Calu3 (cell line): ENCODE measurements around the gene CNN3. TPM values are rescaled to one million over a fixed set of nuclear protein-coding genes. Genes with fewer than 3 reads are reported as not detected.

Experiments used
- BruUV-seq: library from RNA; stranded (reverse); fragments of 400-500 nt; replicated peaks from 2 replicates; lab custom pipeline; 2021; lab: Mats Ljungman, UMichigan
- CTCF ChIA-PET: fragments of 300-600 bp; sonication (Branson Sonifier 250); formaldehyde crosslinking; loops from one replicate; lab custom pipeline; 2022; ENCODE audit warnings: antibody characterized with exemption; lab: Charles Lee
- DNase-seq: peaks from one replicate; pipeline ENCODE4 v3.0.0; 2022
- H3K27ac Mint-ChIP-seq: one replicate; pipeline ENCODE4 v1.8.0; 2022; ENCODE audit warnings: mixed read lengths; ENCODE audit not compliant: unreplicated experiment
- H3K27me3 Mint-ChIP-seq: one replicate; pipeline ENCODE4 v1.8.0; 2022; ENCODE audit warnings: mixed read lengths; ENCODE audit not compliant: unreplicated experiment
- H3K36me3 Mint-ChIP-seq: one replicate; pipeline ENCODE4 v1.8.0; 2022; ENCODE audit warnings: mild to moderate bottlenecking, moderate library complexity, mixed read lengths; ENCODE audit not compliant: insufficient read depth, unreplicated experiment
- H3K4me1 Mint-ChIP-seq: one replicate; pipeline ENCODE4 v1.8.0; 2022; ENCODE audit warnings: mild to moderate bottlenecking, low read depth, mixed read lengths; ENCODE audit not compliant: unreplicated experiment
- H3K4me3 Mint-ChIP-seq: one replicate; pipeline ENCODE4 v1.8.0; 2022; ENCODE audit warnings: mild to moderate bottlenecking, low read depth, moderate library complexity, mixed read lengths; ENCODE audit not compliant: unreplicated experiment
- H3K9me3 Mint-ChIP-seq: one replicate; pipeline ENCODE4 v1.8.0; 2022; ENCODE audit warnings: low read depth, mixed read lengths; ENCODE audit not compliant: unreplicated experiment
- CTCF ChIP-seq: fragments of 200-600 bp; IDR thresholded peaks from one replicate; pipeline ENCODE4 v1.8.0; 2022; ENCODE audit warnings: antibody characterized with exemption; ENCODE audit not compliant: unreplicated experiment
- intact Hi-C: fragments of 100-400 bp; cut with micrococcal nuclease; formaldehyde crosslinking; loops from one replicate; pipeline ENCODE4 v1.10.0; 2022; ENCODE audit not compliant: unreplicated experiment
- total RNA-seq: library from RNA; stranded (reverse); gene quantifications from 2 replicates; pipeline ENCODE4 v1.2.3, GENCODE V29; 2022

CNN3 gene
- total RNA-seq, 1 experiment from 2014 or later = 140 TPM

DNA sequence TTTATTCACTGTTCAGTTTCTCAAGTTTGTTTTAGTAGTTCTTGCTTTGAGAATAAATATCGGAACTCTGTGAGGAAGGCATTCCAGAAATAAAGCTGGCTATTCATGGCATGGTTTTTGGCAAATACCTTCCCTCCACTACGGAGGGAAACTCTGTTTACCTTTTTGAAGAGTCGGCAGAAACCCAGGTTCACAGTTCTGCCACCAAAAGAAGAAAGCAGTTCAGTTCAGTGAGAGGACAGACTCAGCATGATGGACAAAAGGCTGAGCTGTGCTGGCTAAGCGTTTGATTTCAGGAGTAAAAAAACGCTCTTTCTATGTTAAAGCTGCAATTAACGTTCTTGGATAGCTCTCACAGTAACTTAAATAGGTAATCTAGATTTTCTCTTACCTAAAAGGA lies 42.4 kb downstream of the CNN3 start:
- Mint-ChIP-seq H3K9me3 (no peaks in the 10 kb centered on the region), H3K4me3 (no peak overlapping the region), H3K36me3 (no peaks in the 10 kb centered on the region), H3K27me3 (no peaks in the 10 kb centered on the region), H3K27ac (no peak overlapping the region), H3K4me1 (no peaks in the 10 kb centered on the region)
- TF ChIP-seq CTCF = no peak
- CTCF ChIA-PET = no interaction called here
- BruUV-seq = no TSS peak
- no peak for DNase-seq
- intact Hi-C loops = no loop called here

DNA sequence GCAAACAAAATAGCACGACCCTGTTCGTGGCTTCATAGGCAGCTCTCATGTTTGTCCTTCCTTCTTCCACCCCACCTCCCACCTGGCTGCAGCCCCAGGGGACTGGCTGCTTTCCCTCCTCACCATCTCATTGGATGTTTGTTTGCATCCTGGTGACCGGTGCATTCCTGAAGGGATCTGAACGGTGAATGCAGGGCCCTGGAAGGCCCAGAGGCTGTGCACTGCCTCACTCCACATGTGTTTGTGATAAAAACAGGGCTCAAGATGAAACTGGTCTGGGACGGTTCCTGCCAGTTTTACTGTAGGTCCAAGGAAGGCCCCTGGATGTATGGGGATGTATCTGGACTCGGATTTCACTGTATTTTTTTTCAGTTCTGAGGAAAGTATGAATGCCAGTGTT lies 42.8 kb downstream of the CNN3 start:
- Mint-ChIP-seq H3K27ac (no peak overlapping the region), H3K27me3 (no peaks in the 10 kb centered on the region), H3K4me3 (no peak overlapping the region), H3K9me3 (no peaks in the 10 kb centered on the region), H3K4me1 (no peaks in the 10 kb centered on the region), H3K36me3 (no peaks in the 10 kb centered on the region)
- CTCF ChIA-PET = no interaction called here
- TF ChIP-seq CTCF = no peak
- intact Hi-C loops = no loop called here
- no peak for DNase-seq
- BruUV-seq = no TSS peak

DNA sequence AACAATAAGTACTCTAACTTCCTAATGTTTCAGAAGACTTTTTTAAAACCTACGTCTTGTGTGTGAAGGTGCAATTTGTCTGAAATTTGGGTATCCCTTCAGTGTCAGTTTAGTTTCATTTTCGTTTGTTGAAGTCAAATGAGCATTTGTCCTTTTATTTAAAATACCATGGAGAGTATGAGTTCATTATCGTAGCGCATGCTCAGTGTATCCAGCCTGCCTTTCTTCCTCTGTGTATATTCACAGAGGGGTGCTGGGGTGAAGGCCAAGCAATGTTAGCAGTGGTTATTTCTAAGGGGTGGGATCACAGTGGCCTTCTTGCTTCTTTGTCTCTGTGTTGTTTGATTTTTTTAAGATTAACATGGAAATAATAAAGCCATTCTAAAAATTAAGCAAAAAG lies 43.2 kb downstream of the CNN3 start:
- DNase-seq = no peak
- H3K9me3 Mint-ChIP-seq = no peaks in the 10 kb centered on the region
- BruUV-seq = no TSS peak
- intact Hi-C loops = no loop called here
- CTCF ChIA-PET = no interaction called here
- no peaks in the 10 kb centered on the region for H3K27me3 Mint-ChIP-seq
- H3K27ac Mint-ChIP-seq = no peak overlapping the region
- H3K36me3 Mint-ChIP-seq = no peaks in the 10 kb centered on the region
- no peak overlapping the region for H3K4me3 Mint-ChIP-seq
- no peak for TF ChIP-seq CTCF
- H3K4me1 Mint-ChIP-seq = no peaks in the 10 kb centered on the region

DNA sequence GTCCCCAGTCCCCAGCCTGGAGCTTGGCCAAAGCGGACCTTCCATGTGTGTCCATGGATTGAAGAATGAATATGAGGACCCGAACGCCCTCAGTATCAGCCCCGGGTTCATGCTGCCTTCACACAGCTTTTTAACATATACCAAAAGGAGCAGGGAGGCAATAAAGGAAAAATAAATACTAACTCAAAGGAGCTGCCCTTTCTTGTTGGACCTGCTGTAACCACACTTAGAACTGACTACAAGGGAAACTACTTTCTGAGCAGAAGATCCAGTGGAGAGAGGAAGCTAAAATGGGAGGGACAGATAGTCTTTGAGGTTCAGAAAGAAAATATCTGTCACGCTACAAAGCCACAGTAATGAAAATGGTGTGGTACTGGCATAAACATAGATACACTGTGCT lies 48.6 kb downstream of the CNN3 start:
- CTCF ChIA-PET = no interaction called here
- intact Hi-C loops = loop anchor here (5.0 kb wide), 1 partner anchor 34 kb away; no protein-coding TSS in a partner anchor
- TF ChIP-seq CTCF = no peak
- Mint-ChIP-seq H3K9me3 (no peaks in the 10 kb centered on the region), H3K27me3 (no peaks in the 10 kb centered on the region), H3K4me3 (no peak overlapping the region), H3K4me1 (no peaks in the 10 kb centered on the region), H3K27ac (no peak overlapping the region), H3K36me3 (no peaks in the 10 kb centered on the region)
- no peak for DNase-seq
- no TSS peak for BruUV-seq
